HG02938 (cell line): ENCODE measurements around the gene CHST9.
"Not testable (repeated sequence)": the region's sequence is repeated elsewhere in the genome, so short reads cannot be mapped to it uniquely, and the experiment has no call there.

ENCODE experiments used
- ATAC-seq: cut with Tn5 transposase; IDR thresholded peaks from one replicate; pipeline ENCODE4 v1.9.1; 2021; ENCODE audit warnings: mild to moderate bottlenecking, moderate library complexity; ENCODE audit not compliant: unreplicated experiment

Gene CHST9

GRCh38 chr18:27175914-27176313 lies 9.2 kb downstream of the CHST9 start:
- ATAC-seq: no peak

GRCh38 chr18:27175245-27175644 lies 9.9 kb downstream of the CHST9 start:
- ATAC-seq: no peak

GRCh38 chr18:27171993-27172392 lies 13.1 kb downstream of the CHST9 start:
- no peak for ATAC-seq

GRCh38 chr18:27165412-27165811 lies 19.7 kb downstream of the CHST9 start:
- no peak for ATAC-seq

- no peak for ATAC-seq
Observed at GRCh38 chr18:27164905-27165304, 20.2 kb downstream of the CHST9 start.

- ATAC-seq: not testable (repeated sequence)
Observed at GRCh38 chr18:27163197-27163716, 21.9 kb downstream of the CHST9 start.

GRCh38 chr18:27149240-27149639 lies 35.9 kb downstream of the CHST9 start:
- ATAC-seq: not testable (repeated sequence)

- ATAC-seq: no peak
Observed at GRCh38 chr18:27144672-27145071, 40.4 kb downstream of the CHST9 start.

- ATAC-seq: no peak
Observed at GRCh38 chr18:27143580-27144287, 41.4 kb downstream of the CHST9 start.

- ATAC-seq: no peak
Observed at GRCh38 chr18:27142891-27143290, 42.2 kb downstream of the CHST9 start.

- ATAC-seq: no peak
Observed at GRCh38 chr18:27141876-27142275, 43.2 kb downstream of the CHST9 start.

- no peak for ATAC-seq
Observed at GRCh38 chr18:27138079-27138478, 47.0 kb downstream of the CHST9 start.

- ATAC-seq: no peak
Observed at GRCh38 chr18:27136208-27136535, 48.9 kb downstream of the CHST9 start.

- ATAC-seq: no peak
Observed at GRCh38 chr18:27135504-27136207, 49.5 kb downstream of the CHST9 start.

- no peak for ATAC-seq
Observed at GRCh38 chr18:27130065-27130630, 55.0 kb downstream of the CHST9 start.

GRCh38 chr18:27124196-27124595 lies 60.9 kb downstream of the CHST9 start:
- ATAC-seq: no peak

- ATAC-seq: no peak
Observed at GRCh38 chr18:27121108-27121507, 64.0 kb downstream of the CHST9 start.

GRCh38 chr18:27120246-27120645 lies 64.9 kb downstream of the CHST9 start:
- no peak for ATAC-seq

- ATAC-seq: no peak
Observed at GRCh38 chr18:27118973-27119372, 66.1 kb downstream of the CHST9 start.

- no peak for ATAC-seq
Observed at GRCh38 chr18:27114842-27115241, 70.3 kb downstream of the CHST9 start.

- ATAC-seq: no peak
Observed at GRCh38 chr18:27113358-27113757, 71.8 kb downstream of the CHST9 start.

GRCh38 chr18:27110319-27110718 lies 74.8 kb downstream of the CHST9 start:
- ATAC-seq: no peak
